Stomach (tissue), 4 donors: ENCODE data around the gene ULK4.

Experiments used
- CTCF ChIP-seq, 7 experiments: fragments of 450-650 bp in 4 of 7; fragments of 200-600 bp in 3 of 7; sonication (generic) in 3 of 7; IDR thresholded peaks; one replicate each; pipeline ENCODE4 v1.5.1; 2016 to 2019; ENCODE audit warnings: antibody characterized with exemption in 7 of 7, control low read depth in 2 of 7, mild to moderate bottlenecking in 1 of 7
- POLR2A ChIP-seq, 4 donors: fragments of 450-650 bp; IDR thresholded peaks; one replicate each; pipeline ENCODE4 v1.6.1; 2016; ENCODE audit warnings: antibody characterized with exemption in 4 of 4, control low read depth in 2 of 4, mild to moderate bottlenecking in 1 of 4, moderate library complexity in 1 of 4
- POLR2AphosphoS5 ChIP-seq, 3 donors: sonication (generic); formaldehyde crosslinking; IDR thresholded peaks; one replicate each; pipeline ENCODE4 v1.6.1; 2016; ENCODE audit warnings: antibody characterized with exemption in 3 of 3

DNA sequence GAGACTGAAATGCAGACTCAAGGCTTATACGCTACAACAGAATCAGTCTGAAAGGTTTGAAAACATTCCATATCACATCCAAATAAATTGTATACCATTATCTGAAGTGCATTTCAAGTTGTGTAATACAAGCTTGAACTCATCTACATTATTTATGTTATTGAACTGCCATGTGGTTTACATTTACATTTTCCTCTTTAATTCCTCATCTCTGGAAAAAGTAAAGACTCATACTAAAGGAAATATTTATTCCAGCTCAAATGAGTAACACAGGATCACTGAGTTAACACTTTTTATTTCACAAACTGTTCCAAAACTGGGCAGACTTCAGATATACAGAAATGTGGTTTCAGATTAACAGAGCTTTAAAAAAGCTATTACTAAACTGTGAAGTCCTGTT lies 282.5 kb downstream of the ULK4 start:
- no peak for TF ChIP-seq CTCF (IDR thresholded peaks at IDR 0.05)
- no peak for TF ChIP-seq POLR2AphosphoS5 (IDR thresholded peaks at IDR 0.05)
- no peak for TF ChIP-seq POLR2A (IDR thresholded peaks at IDR 0.05)
